ENCODE data around the gene COL6A1.

COL6A1 gene

GRCh38 chr21:45981151-45982091 is at the start of gene COL6A1:
Gene COL6A1, plus strand, starts transcription at chr21:45981770. Its CDS starts 81 bp downstream, at chr21:45981851.
- H3K27ac ChIP-seq: no peak within 1 kb of the TSS

GRCh38 chr21:45932922-45933502 is 48.6 kb upstream of the COL6A1 start:
- TF ChIP-seq CTCF (IDR thresholded peaks at IDR 0.05): no peak
- no peak for TF ChIP-seq ZFX (IDR thresholded peaks at IDR 0.05; ENCODE audit: borderline replicate concordance)

More at GRCh38 chr21:45981151-45982091, at the start of gene COL6A1:
- no peak for TF ChIP-seq CTCF (IDR thresholded peaks at IDR 0.05)
- TF ChIP-seq ZFX (IDR thresholded peaks at IDR 0.05; ENCODE audit: borderline replicate concordance): no peak

DNA sequence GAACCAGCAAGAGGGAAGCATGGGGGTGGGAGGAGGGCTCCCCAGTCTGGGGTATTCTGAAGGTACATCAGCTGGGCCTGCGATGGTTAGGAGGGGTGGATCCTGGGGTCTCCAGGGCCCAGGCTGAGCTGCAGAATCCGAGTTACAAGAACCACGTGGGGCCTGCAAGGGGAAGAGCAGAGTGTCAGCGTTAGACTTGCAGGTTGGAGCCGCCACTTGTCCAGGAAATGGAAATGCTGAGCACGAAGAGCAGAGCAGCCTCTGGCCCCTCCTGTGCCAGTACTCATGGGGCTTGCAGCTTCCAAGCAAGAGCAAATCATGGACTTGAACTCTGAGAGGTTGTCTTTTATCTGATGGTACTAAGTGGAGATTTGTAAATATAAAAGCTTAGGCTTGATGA is 47.5 kb upstream of the COL6A1 start:
- TF ChIP-seq CTCF (IDR thresholded peaks at IDR 0.05) (no peak), ZFX (IDR thresholded peaks at IDR 0.05; ENCODE audit: borderline replicate concordance) (no peak)
- no peak overlapping the region for H3K27ac ChIP-seq

More at GRCh38 chr21:45932922-45933502, 48.6 kb upstream of the COL6A1 start:
- H3K27ac ChIP-seq: no peak overlapping the region

DNA sequence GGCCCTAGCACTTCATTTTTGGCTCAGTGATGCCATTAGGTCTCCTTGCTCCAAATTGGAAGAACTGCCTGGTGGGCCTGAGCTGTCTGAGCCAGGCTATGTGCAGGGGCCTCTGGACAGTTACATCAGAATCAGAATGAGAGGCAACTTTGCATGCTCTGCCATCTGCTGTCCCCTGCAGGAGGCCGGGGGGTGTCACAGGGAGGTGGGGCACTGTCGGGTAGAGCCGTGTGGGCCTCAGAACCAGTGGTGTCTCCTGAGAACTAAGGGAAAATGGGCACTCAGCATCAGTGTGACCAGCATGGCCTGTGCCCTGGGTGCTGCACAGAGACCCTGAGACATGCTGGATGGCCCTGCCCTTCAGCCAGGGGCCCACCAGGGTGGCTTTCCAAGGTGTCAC is 47.0 kb upstream of the COL6A1 start:
- no peak overlapping the region for H3K27ac ChIP-seq
- TF ChIP-seq ZFX (IDR thresholded peaks at IDR 0.05; ENCODE audit: borderline replicate concordance) (no peak), CTCF (IDR thresholded peaks at IDR 0.05) (no peak)

GRCh38 chr21:45935628-45936027 is 45.9 kb upstream of the COL6A1 start:
- no peak overlapping the region for H3K27ac ChIP-seq
- TF ChIP-seq ZFX (IDR thresholded peaks at IDR 0.05; ENCODE audit: borderline replicate concordance): no peak
- no peak for TF ChIP-seq CTCF (IDR thresholded peaks at IDR 0.05)

GRCh38 chr21:45937721-45938452 is 43.7 kb upstream of the COL6A1 start:
- TF ChIP-seq CTCF (IDR thresholded peaks at IDR 0.05) (no peak), ZFX (IDR thresholded peaks at IDR 0.05; ENCODE audit: borderline replicate concordance) (no peak)
- H3K27ac ChIP-seq: no peak overlapping the region

Measured in 22Rv1 (cell line).